IPS-18a (cell line): ENCODE data around the gene TRNAU1AP.
"Not testable (repeated sequence)": the region's sequence is repeated elsewhere in the genome, so short reads cannot be mapped to it uniquely, and the experiment has no call there.

Source experiments
- H3K27ac ChIP-seq: one replicate; pipeline ENCODE4 v1.5.1; 2013; ENCODE audit warnings: low read length
- H3K27me3 ChIP-seq: one replicate; pipeline ENCODE4 v1.6.1; 2013; ENCODE audit warnings: mild to moderate bottlenecking, low read length; ENCODE audit not compliant: control insufficient read depth, insufficient read depth
- H3K36me3 ChIP-seq: one replicate; pipeline ENCODE4 v1.6.1; 2013; ENCODE audit warnings: low read depth, low read length; ENCODE audit not compliant: control insufficient read depth
- H3K4me1 ChIP-seq: one replicate; pipeline ENCODE4 v1.6.1; 2013; ENCODE audit warnings: low read depth, low read length; ENCODE audit not compliant: control insufficient read depth
- H3K4me3 ChIP-seq: one replicate; pipeline ENCODE4 v1.5.1; 2013; ENCODE audit warnings: low read length
- H3K9ac ChIP-seq: one replicate; pipeline ENCODE4 v1.6.1; 2013; ENCODE audit warnings: mild to moderate bottlenecking, low read length, moderate library complexity
- H3K9me3 ChIP-seq: one replicate; pipeline ENCODE4 v1.6.1; 2013; ENCODE audit warnings: low read depth, low read length; ENCODE audit not compliant: control insufficient read depth

The TRNAU1AP gene

GRCh38 chr1:28525002-28525642 is 27.8 kb upstream of the TRNAU1AP start:
- H3K9me3 ChIP-seq, H3K4me3 ChIP-seq, H3K27me3 ChIP-seq, H3K27ac ChIP-seq, H3K9ac ChIP-seq: not testable (repeated sequence)
- H3K4me1 ChIP-seq = peaks cover 14% of the 10 kb centered on the region
- H3K36me3 ChIP-seq = peaks cover 23% of the 10 kb centered on the region

- H3K27me3 ChIP-seq = no peaks in the 10 kb centered on the region
- H3K9ac ChIP-seq = no peak overlapping the region
- peaks cover 36% of the 10 kb centered on the region for H3K36me3 ChIP-seq
- no peaks in the 10 kb centered on the region for H3K9me3 ChIP-seq
- H3K27ac ChIP-seq = no peak overlapping the region
- peaks cover 9% of the 10 kb centered on the region for H3K4me1 ChIP-seq
- no peak overlapping the region for H3K4me3 ChIP-seq
Measured at GRCh38 chr1:28526886-28527285, 26.0 kb upstream of the TRNAU1AP start.

DNA sequence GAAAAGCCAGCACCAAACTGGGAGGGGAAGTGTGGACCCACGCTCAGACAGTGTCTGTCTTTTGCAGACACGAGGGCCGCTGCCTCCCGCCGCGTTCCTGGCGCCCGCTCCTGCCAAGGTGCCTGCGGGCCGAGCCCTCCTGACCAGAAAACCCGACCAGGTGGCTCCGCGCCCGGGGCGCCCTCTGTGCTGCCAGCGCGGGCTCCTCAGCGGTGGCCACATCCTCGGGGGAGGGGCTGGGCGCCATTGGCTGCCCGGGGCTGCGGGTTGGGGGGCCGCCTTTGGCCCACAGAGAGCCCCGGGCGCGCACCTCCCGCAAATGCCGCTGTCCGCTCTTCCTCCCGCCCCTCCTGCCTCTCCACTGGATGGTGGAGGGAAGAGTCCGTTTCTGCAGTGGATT is 22.4 kb upstream of the TRNAU1AP start:
- H3K27me3 ChIP-seq = no peaks in the 10 kb centered on the region
- no peak overlapping the region for H3K9ac ChIP-seq
- peaks cover 40% of the 10 kb centered on the region for H3K36me3 ChIP-seq
- H3K4me1 ChIP-seq = no peaks in the 10 kb centered on the region
- H3K27ac ChIP-seq = no peak overlapping the region
- H3K4me3 ChIP-seq = no peak overlapping the region
- no peaks in the 10 kb centered on the region for H3K9me3 ChIP-seq

DNA sequence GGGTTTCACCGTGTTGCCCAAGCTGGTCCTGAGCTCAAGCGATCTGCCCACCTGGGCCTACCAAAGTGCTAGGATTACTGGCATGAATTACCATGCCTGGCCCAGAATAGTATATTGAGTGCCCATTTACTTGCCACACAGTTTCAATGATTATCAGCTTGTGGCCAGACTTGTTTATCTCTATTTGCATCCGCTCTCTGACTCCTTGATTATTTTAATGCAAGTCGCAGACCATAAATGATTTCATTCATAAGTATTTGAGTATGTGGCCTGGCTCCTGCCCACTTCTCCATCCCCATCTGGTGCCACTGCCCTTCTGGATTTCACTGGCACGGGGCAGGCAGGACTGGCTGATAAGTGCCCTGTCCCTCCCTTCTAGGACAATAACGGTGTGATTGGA is 18.2 kb upstream of the TRNAU1AP start:
- Histone ChIP-seq H3K27ac (no peak overlapping the region), H3K9ac (no peak overlapping the region), H3K4me1 (no peaks in the 10 kb centered on the region), H3K36me3 (peaks cover 70% of the 10 kb centered on the region), H3K9me3 (no peaks in the 10 kb centered on the region), H3K27me3 (no peaks in the 10 kb centered on the region), H3K4me3 (no peak overlapping the region)

- H3K27ac ChIP-seq = no peak overlapping the region
- H3K36me3 ChIP-seq = peaks cover 65% of the 10 kb centered on the region
- no peaks in the 10 kb centered on the region for H3K4me1 ChIP-seq
- H3K9ac ChIP-seq = no peak overlapping the region
- no peaks in the 10 kb centered on the region for H3K27me3 ChIP-seq
- H3K9me3 ChIP-seq = no peaks in the 10 kb centered on the region
- no peak overlapping the region for H3K4me3 ChIP-seq
Measured at GRCh38 chr1:28535180-28535579, 17.7 kb upstream of the TRNAU1AP start.

DNA sequence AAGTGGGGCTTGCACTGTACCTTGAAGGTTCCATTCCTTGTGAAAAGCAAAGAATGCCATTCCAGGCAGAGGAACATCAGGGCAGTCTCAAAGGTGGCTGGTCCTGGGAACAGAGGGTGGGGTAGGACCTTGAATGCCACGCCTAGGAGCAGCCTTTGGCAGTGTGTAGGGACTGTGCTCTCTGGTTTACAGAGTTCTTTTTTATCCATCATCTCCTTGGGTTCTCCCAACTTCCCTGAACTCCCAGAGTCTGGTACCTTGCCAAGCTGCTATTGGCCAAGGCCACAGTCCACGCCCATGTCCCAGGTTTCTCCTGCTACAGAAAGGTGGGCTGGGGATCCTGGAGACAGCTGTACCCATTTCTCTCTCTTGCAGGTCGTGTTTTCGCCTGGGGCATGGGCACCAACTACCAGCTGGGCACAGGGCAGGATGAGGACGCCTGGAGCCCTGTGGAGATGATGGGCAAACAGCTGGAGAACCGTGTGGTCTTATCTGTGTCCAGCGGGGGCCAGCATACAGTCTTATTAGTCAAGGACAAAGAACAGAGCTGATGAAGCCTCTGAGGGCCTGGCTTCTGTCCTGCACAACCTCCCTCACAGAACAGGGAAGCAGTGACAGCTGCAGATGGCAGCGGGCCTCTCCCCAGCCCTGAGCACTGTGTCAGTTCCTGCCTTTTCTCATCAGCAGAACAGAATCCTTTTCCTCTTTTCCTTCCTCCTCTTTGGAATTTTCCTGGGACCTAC is 15.3 kb upstream of the TRNAU1AP start:
- Histone ChIP-seq H3K36me3 (peaks cover 49% of the 10 kb centered on the region), H3K27ac (no peak overlapping the region), H3K9ac (no peak overlapping the region), H3K27me3 (no peaks in the 10 kb centered on the region), H3K4me1 (no peaks in the 10 kb centered on the region), H3K9me3 (no peaks in the 10 kb centered on the region), H3K4me3 (no peak overlapping the region)

DNA sequence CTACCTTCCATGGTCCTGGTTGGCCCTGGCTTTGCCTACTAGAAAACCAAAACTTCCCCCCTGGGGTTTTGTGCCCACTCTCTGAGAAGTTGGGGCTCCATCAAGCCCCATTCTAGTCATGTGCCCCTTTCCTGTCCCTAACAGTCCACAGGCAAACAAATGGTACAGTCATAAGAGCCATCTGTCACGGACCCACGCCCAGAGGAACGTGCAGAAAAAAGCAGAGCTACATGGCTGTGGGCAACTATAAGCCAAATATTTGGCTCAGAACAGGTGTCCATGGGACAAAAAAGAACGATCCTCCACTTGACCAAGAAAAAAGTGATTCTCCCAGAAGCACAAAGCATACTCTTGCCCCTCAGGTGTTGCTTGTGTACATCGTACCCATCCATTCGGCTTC is 14.6 kb upstream of the TRNAU1AP start:
- Histone ChIP-seq H3K27ac (no peak overlapping the region), H3K4me1 (no peaks in the 10 kb centered on the region), H3K9ac (no peak overlapping the region), H3K9me3 (no peaks in the 10 kb centered on the region), H3K36me3 (peaks cover 49% of the 10 kb centered on the region), H3K4me3 (no peak overlapping the region), H3K27me3 (no peaks in the 10 kb centered on the region)

DNA sequence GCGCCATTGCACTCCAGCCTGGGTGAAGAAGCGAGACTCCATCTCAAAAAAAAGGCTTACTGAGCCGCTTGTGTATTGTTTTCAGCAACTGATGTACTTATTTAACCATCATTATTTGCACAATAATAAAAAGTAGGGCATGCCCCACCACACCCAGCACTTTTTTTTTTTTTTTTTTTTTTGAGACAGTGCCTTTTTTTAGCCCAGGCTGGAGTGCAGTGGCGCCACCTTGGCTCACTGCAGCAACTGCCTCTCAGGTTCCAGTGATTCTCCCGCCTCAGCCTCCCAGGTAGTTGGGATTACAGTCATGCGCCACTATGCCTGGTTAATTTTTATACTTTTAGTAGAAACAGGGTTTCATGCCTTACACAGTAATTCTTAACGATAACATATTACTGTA is 12.2 kb upstream of the TRNAU1AP start:
- Histone ChIP-seq H3K4me1 (no peaks in the 10 kb centered on the region), H3K27ac (no peak overlapping the region), H3K36me3 (peaks cover 36% of the 10 kb centered on the region), H3K9me3 (no peaks in the 10 kb centered on the region), H3K9ac (no peak overlapping the region), H3K4me3 (no peak overlapping the region), H3K27me3 (no peaks in the 10 kb centered on the region)

DNA sequence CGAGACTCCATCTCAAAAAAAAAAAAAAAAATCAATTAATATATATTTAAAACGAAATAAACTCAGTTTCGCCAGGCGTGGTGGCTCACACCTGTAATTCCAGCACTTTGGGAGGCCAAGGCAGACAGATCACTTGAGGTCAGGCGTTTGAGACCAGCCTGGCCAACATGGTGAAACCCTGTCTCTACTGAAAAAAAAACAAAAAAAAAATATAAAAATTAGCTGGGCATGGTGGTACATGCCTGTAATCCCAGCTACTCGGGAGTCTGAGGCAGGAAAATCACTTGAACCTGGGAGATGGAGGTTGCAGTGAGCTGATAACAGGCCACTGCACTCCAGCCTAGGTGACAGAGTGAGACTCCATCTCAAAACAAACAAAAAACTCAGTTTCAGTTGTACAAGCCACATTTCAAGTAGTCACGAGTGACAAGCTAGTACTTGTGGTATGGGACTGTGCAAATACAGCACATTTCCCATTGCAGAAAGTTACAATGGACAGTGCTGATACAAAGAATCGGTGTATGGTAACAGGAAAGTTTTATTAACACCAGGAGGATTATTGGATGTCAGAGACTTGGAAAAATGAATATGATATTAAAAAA is 11.4 kb upstream of the TRNAU1AP start:
- not testable (repeated sequence) for H3K4me1 ChIP-seq, H3K4me3 ChIP-seq, H3K9ac ChIP-seq, H3K27me3 ChIP-seq, H3K27ac ChIP-seq, H3K9me3 ChIP-seq
- H3K36me3 ChIP-seq = peaks cover 27% of the 10 kb centered on the region

DNA sequence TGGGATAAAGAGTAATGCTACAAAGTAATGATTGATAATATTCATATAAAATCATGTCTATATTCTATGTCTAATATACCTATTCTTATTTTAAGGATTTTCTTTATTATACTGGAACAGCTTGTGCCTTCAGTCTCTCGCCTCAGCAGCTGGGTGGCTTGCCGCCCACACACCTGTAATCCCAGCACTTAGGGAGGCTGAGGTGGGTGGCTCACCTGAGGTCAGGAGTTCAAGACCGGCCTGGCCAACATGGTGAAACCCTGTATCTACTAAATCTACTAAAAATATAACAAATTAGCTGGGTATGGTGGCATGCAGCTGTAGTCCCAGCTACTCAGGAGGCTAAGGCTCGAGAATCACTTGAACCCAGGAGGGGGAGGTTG is 7.6 kb upstream of the TRNAU1AP start:
- H3K36me3 ChIP-seq = no peaks in the 10 kb centered on the region
- H3K9me3 ChIP-seq = no peaks in the 10 kb centered on the region
- no peak overlapping the region for H3K4me3 ChIP-seq
- H3K27ac ChIP-seq = no peak overlapping the region
- no peak overlapping the region for H3K9ac ChIP-seq
- no peaks in the 10 kb centered on the region for H3K27me3 ChIP-seq
- no peaks in the 10 kb centered on the region for H3K4me1 ChIP-seq

DNA sequence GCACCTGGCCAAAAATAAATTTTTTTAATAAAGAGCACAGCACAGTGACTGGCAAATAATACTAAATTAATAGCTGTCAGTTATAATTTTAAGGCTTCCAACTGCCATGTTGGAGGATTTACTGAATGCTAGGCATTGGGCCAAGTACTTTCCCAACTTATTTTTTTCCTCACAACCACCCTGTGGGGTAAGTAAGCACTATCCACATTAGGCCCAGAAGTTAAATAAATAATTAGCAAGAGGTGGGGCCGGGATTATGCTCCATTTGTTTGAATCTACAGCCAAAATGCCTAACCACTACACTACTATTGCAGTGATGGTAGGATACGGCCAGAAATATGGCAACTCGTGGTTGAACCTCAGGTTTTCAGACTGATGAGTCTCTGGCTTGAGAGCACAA is 4.6 kb upstream of the TRNAU1AP start:
- Histone ChIP-seq H3K9ac (no peak overlapping the region), H3K36me3 (no peaks in the 10 kb centered on the region), H3K27me3 (no peaks in the 10 kb centered on the region), H3K9me3 (no peaks in the 10 kb centered on the region), H3K4me3 (no peak overlapping the region), H3K27ac (no peak overlapping the region), H3K4me1 (peaks cover 4% of the 10 kb centered on the region)

- no peaks in the 10 kb centered on the region for H3K9me3 ChIP-seq
Measured at GRCh38 chr1:28551381-28551780, 1.5 kb upstream of the TRNAU1AP start.

More at GRCh38 chr1:28551381-28551780, 1.5 kb upstream of the TRNAU1AP start:
- peaks cover 3% of the 10 kb centered on the region for H3K36me3 ChIP-seq
- H3K9ac ChIP-seq = no peak overlapping the region
- H3K4me1 ChIP-seq = peaks cover 4% of the 10 kb centered on the region
- H3K27ac ChIP-seq = no peak overlapping the region
- H3K4me3 ChIP-seq = no peak overlapping the region
- H3K27me3 ChIP-seq = no peaks in the 10 kb centered on the region
